ENCODE results near the gene CFDP1.

CFDP1 gene

DNA sequence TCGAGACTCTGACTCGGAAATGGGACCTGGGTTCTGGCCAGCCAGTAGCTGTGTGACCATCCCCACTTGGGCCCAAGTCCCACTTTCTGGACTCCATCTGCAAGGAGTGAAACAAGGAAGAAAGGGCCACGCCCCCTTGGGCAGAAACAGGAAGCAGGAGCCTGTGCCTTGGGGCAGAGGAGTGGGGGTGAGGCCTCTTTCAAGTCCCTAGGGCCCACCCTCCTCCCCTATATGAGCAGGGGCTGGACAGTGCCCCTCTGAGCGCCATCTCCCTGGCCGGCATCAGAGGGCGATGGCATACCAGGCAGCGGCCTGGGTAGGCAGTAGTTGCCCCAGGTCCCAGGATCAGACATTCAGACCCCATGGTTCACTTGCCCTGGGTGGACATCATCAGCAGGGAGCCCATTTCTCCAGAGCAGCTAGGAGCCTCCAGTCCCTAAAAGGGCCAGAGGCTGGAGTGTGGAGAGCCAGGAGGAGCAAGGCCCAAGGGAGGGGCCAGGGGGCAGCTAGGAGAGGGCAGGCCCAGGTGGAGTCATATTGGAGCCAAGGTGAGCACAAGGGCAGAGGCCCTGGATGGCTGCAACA is 189.0 kb downstream of the CFDP1 start:
- DNase-seq (ENCODE audit: low read depth in 1 of 2, low spot score in 1 of 2): peak in 1 of 2 experiments; percentile 18
- no peak overlapping the region for H3K4me3 ChIP-seq (replicated peaks; ENCODE audit: insufficient read depth, low read length)
- TF ChIP-seq GABPA (IDR thresholded peaks at IDR 0.05; ENCODE audit: low read depth) (no peak), SPI1 (IDR thresholded peaks at IDR 0.05; ENCODE audit: borderline replicate concordance, low read depth) (peak; percentile 40; the same call in 1 of the 2 replicates), POLR2AphosphoS5 (IDR thresholded peaks at IDR 0.05; ENCODE audit: low read depth) (no peak)
- TF ChIP-seq, protein P1, sequence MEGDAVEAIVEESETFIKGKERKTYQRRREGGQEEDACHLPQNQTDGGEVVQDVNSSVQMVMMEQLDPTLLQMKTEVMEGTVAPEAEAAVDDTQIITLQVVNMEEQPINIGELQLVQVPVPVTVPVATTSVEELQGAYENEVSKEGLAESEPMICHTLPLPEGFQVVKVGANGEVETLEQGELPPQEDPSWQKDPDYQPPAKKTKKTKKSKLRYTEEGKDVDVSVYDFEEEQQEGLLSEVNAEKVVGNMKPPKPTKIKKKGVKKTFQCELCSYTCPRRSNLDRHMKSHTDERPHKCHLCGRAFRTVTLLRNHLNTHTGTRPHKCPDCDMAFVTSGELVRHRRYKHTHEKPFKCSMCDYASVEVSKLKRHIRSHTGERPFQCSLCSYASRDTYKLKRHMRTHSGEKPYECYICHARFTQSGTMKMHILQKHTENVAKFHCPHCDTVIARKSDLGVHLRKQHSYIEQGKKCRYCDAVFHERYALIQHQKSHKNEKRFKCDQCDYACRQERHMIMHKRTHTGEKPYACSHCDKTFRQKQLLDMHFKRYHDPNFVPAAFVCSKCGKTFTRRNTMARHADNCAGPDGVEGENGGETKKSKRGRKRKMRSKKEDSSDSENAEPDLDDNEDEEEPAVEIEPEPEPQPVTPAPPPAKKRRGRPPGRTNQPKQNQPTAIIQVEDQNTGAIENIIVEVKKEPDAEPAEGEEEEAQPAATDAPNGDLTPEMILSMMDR (IDR thresholded peaks at IDR 0.05; ENCODE audit: insufficient read depth, low read length): no peak
- TF ChIP-seq, protein P2, sequence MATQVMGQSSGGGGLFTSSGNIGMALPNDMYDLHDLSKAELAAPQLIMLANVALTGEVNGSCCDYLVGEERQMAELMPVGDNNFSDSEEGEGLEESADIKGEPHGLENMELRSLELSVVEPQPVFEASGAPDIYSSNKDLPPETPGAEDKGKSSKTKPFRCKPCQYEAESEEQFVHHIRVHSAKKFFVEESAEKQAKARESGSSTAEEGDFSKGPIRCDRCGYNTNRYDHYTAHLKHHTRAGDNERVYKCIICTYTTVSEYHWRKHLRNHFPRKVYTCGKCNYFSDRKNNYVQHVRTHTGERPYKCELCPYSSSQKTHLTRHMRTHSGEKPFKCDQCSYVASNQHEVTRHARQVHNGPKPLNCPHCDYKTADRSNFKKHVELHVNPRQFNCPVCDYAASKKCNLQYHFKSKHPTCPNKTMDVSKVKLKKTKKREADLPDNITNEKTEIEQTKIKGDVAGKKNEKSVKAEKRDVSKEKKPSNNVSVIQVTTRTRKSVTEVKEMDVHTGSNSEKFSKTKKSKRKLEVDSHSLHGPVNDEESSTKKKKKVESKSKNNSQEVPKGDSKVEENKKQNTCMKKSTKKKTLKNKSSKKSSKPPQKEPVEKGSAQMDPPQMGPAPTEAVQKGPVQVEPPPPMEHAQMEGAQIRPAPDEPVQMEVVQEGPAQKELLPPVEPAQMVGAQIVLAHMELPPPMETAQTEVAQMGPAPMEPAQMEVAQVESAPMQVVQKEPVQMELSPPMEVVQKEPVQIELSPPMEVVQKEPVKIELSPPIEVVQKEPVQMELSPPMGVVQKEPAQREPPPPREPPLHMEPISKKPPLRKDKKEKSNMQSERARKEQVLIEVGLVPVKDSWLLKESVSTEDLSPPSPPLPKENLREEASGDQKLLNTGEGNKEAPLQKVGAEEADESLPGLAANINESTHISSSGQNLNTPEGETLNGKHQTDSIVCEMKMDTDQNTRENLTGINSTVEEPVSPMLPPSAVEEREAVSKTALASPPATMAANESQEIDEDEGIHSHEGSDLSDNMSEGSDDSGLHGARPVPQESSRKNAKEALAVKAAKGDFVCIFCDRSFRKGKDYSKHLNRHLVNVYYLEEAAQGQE (IDR thresholded peaks at IDR 0.05; ENCODE audit: insufficient replicate concordance, low read depth): no peak
- peaks cover 24% of the 10 kb centered on the region for H3K27me3 ChIP-seq (ENCODE audit: insufficient read depth, poor library complexity, severe bottlenecking)
- H3K27ac ChIP-seq (replicated peaks): no peak overlapping the region
